SJCRH30 (cell line): ENCODE measurements around the gene THSD7A. TPM values are rescaled to one million over a fixed set of nuclear protein-coding genes. Genes with fewer than 3 reads are reported as not detected.

Experiments used
- DNase-seq, 2 experiments: peaks; one replicate each; pipeline ENCODE4 v3.0.0-alpha.2; 2015 to 2020
- H3K27ac ChIP-seq: fragments of 250-450 bp; sonication (Bioruptor Pico); 2 replicates; pipeline ENCODE4 v1.5.1; 2020; ENCODE audit warnings: mild to moderate bottlenecking, moderate library complexity
- H3K27me3 ChIP-seq: fragments of 250-450 bp; sonication (Bioruptor Pico); 2 replicates; pipeline ENCODE4 v1.5.1; 2020; ENCODE audit warnings: mild to moderate bottlenecking, moderate library complexity
- H3K36me3 ChIP-seq: fragments of 250-450 bp; sonication (Bioruptor Pico); 2 replicates; pipeline ENCODE4 v1.5.1; 2020; ENCODE audit warnings: mild to moderate bottlenecking, moderate library complexity
- H3K4me1 ChIP-seq: fragments of 250-450 bp; sonication (Bioruptor Pico); 2 replicates; pipeline ENCODE4 v1.5.1; 2020; ENCODE audit warnings: mild to moderate bottlenecking, moderate library complexity
- H3K4me3 ChIP-seq: fragments of 250-450 bp; sonication (Bioruptor Pico); 2 replicates; pipeline ENCODE4 v1.5.1; 2020; ENCODE audit warnings: mild to moderate bottlenecking, moderate library complexity
- H3K9me3 ChIP-seq: fragments of 250-450 bp; sonication (Bioruptor Pico); replicated peaks from 2 replicates; pipeline ENCODE4 v1.5.1; 2020; ENCODE audit warnings: mild to moderate bottlenecking, moderate library complexity
- total RNA-seq: library from RNA; depleted of rRNA; stranded (reverse); fragments of >200 nt; shearing (Covaris generic); gene quantifications from 2 replicates; pipeline ENCODE4 v1.2.3, GENCODE V29; 2014

THSD7A gene
- total RNA-seq, 1 experiment from 2014 or later, result 0.10 TPM

DNA sequence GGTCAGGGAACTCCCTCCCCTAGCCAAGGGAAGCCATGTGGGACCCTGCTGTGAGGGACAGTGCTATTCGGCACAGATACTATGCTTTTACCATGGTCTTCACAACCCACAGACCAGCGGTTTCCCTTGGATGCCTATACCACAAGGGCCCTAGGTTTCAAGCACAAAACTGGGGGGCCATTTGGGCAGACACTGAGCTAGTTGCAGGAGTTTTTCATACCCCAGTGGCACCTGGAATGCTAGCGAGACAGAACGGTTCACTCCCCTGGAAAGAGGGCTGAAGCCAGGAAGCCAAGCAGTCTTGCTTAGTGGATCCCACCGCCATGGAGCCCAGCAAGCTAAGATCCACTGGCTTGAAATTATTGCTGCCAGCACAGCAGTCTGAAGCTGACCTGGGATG is 156.8 kb downstream of the THSD7A start:
- Histone ChIP-seq H3K36me3 (no peaks in the 10 kb centered on the region), H3K27me3 (no peaks in the 10 kb centered on the region), H3K9me3 (peaks cover 4% of the 10 kb centered on the region; the same call in 1 of the 2 replicates), H3K4me1 (no peaks in the 10 kb centered on the region), H3K4me3 (no peak overlapping the region), H3K27ac (no peak overlapping the region)
- DNase-seq, result no peak

DNA sequence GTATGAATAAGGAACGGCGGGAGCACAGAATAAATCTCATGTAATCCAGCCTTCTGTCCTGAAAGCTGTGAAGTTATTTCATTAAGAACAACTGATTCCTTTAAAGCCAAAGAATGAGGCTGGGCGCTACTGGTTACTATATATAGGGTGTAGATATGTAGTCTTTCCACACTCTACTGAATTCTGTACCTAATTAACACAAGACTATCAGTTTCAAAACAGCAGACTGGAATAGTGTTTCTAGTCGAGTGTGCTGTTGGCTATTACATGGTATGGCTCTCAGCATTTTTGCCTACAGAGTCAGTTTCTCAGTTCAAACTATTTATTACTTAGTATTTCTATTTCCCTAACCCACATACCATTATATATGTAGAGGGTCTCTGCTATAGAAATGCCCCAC is 163.3 kb downstream of the THSD7A start:
- H3K4me1 ChIP-seq, result no peaks in the 10 kb centered on the region
- no peak overlapping the region for H3K27ac ChIP-seq
- H3K9me3 ChIP-seq, result no peaks in the 10 kb centered on the region
- H3K27me3 ChIP-seq, result no peaks in the 10 kb centered on the region
- no peak overlapping the region for H3K4me3 ChIP-seq
- DNase-seq, result no peak
- H3K36me3 ChIP-seq, result no peaks in the 10 kb centered on the region

GRCh38 chr7:11667810-11668185 is 164.2 kb downstream of the THSD7A start:
- no peak overlapping the region for H3K4me3 ChIP-seq
- no peaks in the 10 kb centered on the region for H3K4me1 ChIP-seq
- no peaks in the 10 kb centered on the region for H3K9me3 ChIP-seq
- H3K27ac ChIP-seq, result no peak overlapping the region
- no peak for DNase-seq
- no peaks in the 10 kb centered on the region for H3K36me3 ChIP-seq
- H3K27me3 ChIP-seq, result no peaks in the 10 kb centered on the region

- Histone ChIP-seq H3K9me3 (no peaks in the 10 kb centered on the region), H3K4me3 (no peak overlapping the region), H3K36me3 (no peaks in the 10 kb centered on the region), H3K27me3 (no peaks in the 10 kb centered on the region), H3K27ac (no peak overlapping the region), H3K4me1 (no peaks in the 10 kb centered on the region)
- no peak for DNase-seq
Observed at GRCh38 chr7:11667071-11667809, 164.8 kb downstream of the THSD7A start.

DNA sequence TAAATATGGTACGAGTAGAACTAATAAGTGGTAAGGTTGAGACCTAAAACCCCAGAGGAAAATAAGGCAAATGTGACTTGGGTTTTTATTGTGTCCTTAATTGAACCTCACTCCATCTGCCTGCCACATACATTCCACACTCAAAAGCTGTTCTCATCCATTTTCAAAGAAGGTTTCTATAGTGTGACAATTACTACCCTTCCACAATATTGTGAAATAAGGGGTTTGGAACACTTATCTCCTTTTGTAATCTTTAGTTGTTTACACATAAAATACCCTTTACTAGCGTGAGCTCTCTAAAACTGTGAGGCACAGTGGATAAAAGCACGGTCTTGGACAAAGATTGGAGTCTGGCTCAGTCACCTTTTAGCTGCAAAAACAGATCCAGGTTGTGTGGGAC is 166.6 kb downstream of the THSD7A start:
- Histone ChIP-seq H3K4me1 (no peaks in the 10 kb centered on the region), H3K4me3 (no peak overlapping the region), H3K27me3 (no peaks in the 10 kb centered on the region), H3K36me3 (no peaks in the 10 kb centered on the region), H3K9me3 (no peaks in the 10 kb centered on the region), H3K27ac (no peak overlapping the region)
- no peak for DNase-seq

DNA sequence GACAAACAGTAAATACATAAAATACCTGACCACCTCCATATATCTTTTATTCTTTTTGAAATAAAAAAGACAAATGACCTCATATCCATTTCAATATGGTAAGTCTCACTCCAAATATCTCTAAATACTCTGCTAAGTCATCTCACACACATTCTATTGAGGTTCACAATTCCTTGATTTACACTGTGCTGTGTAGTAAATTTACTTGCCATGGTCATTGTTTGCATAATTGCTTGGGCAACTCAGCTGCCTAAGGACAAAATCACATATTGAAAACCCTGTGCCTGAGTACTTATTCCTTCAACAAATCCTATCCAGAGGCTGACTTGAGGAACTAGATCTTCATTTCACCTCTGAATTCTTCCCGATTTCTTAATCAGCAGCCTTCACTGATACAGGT is 176.4 kb downstream of the THSD7A start:
- H3K27me3 ChIP-seq, result no peaks in the 10 kb centered on the region
- no peak for DNase-seq
- H3K36me3 ChIP-seq, result no peaks in the 10 kb centered on the region
- no peaks in the 10 kb centered on the region for H3K9me3 ChIP-seq
- no peak overlapping the region for H3K27ac ChIP-seq
- H3K4me1 ChIP-seq, result no peaks in the 10 kb centered on the region
- no peak overlapping the region for H3K4me3 ChIP-seq

DNA sequence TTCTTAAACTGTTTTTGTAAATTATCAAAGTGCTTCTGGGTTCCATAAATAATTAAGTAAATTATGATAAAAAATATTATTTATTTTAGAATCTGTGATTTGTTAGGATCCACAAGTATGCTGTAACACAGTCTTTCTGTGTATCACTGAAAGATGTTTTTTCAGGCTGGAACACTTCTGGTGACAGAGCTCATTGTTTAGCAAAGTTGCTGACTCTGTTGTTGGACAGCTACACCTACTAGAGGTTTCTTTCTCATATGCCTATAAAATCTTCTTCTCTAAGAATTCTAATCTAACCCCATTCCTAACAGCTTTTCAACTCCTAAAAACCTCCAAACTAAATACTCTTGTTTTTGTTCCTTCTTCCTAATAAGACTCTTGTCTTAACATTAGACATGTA is 176.8 kb downstream of the THSD7A start:
- no peaks in the 10 kb centered on the region for H3K9me3 ChIP-seq
- H3K27ac ChIP-seq, result no peak overlapping the region
- H3K4me1 ChIP-seq, result no peaks in the 10 kb centered on the region; the same call in 1 of the 2 replicates
- H3K27me3 ChIP-seq, result no peaks in the 10 kb centered on the region
- no peak for DNase-seq
- H3K36me3 ChIP-seq, result no peaks in the 10 kb centered on the region
- H3K4me3 ChIP-seq, result no peak overlapping the region

- H3K4me1 ChIP-seq, result peaks cover 5% of the 10 kb centered on the region; the same call in 1 of the 2 replicates
- no peaks in the 10 kb centered on the region for H3K9me3 ChIP-seq
- no peaks in the 10 kb centered on the region for H3K27me3 ChIP-seq
- H3K36me3 ChIP-seq, result no peaks in the 10 kb centered on the region
- DNase-seq, result no peak
- no peak overlapping the region for H3K4me3 ChIP-seq
- no peak overlapping the region for H3K27ac ChIP-seq
Observed at GRCh38 chr7:11650500-11650899, 181.5 kb downstream of the THSD7A start.

DNA sequence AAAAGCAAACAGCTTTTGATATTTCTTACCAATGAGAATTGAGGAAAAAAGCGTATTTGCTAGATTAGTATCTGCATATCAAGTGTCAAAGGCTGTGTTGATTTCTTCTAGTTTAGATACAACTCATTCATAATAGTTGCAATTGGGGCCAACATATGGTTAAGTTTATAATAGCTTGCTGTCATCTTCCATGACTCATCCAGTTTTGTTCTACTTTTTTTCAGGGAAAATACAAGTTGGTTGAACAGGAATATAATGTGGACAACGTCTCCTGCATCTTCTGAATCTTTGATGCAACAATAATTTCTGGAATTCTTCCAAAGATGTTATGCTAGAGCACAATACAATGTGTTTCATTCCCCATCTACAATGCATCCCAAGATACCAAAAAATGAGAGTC is 182.0 kb downstream of the THSD7A start:
- Histone ChIP-seq H3K4me1 (peaks cover 5% of the 10 kb centered on the region; the same call in 1 of the 2 replicates), H3K9me3 (no peaks in the 10 kb centered on the region), H3K4me3 (no peak overlapping the region), H3K27me3 (no peaks in the 10 kb centered on the region), H3K36me3 (no peaks in the 10 kb centered on the region), H3K27ac (no peak overlapping the region)
- DNase-seq, result no peak

GRCh38 chr7:11648980-11649379 is 183.0 kb downstream of the THSD7A start:
- Histone ChIP-seq H3K9me3 (no peaks in the 10 kb centered on the region), H3K27ac (no peak overlapping the region), H3K4me1 (peaks cover 5% of the 10 kb centered on the region; the same call in 1 of the 2 replicates), H3K27me3 (no peaks in the 10 kb centered on the region), H3K36me3 (no peaks in the 10 kb centered on the region), H3K4me3 (no peak overlapping the region)
- no peak for DNase-seq

GRCh38 chr7:11648101-11648500 is 183.9 kb downstream of the THSD7A start:
- H3K36me3 ChIP-seq, result no peaks in the 10 kb centered on the region
- H3K4me3 ChIP-seq, result no peak overlapping the region
- peak; percentile 17 to 42 for DNase-seq

GRCh38 chr7:11642841-11643240 is 189.2 kb downstream of the THSD7A start:
- peaks cover 1% of the 10 kb centered on the region; the same call in 1 of the 2 replicates for H3K4me1 ChIP-seq
- H3K9me3 ChIP-seq, result no peaks in the 10 kb centered on the region
- no peaks in the 10 kb centered on the region for H3K27me3 ChIP-seq
- no peak for DNase-seq
- no peak overlapping the region for H3K27ac ChIP-seq
- H3K4me3 ChIP-seq, result no peak overlapping the region
- no peaks in the 10 kb centered on the region for H3K36me3 ChIP-seq

More at GRCh38 chr7:11648101-11648500, 183.9 kb downstream of the THSD7A start:
- Histone ChIP-seq H3K4me1 (peaks cover 5% of the 10 kb centered on the region; the same call in 1 of the 2 replicates), H3K9me3 (no peaks in the 10 kb centered on the region), H3K27me3 (no peaks in the 10 kb centered on the region), H3K27ac (no peak overlapping the region)

DNA sequence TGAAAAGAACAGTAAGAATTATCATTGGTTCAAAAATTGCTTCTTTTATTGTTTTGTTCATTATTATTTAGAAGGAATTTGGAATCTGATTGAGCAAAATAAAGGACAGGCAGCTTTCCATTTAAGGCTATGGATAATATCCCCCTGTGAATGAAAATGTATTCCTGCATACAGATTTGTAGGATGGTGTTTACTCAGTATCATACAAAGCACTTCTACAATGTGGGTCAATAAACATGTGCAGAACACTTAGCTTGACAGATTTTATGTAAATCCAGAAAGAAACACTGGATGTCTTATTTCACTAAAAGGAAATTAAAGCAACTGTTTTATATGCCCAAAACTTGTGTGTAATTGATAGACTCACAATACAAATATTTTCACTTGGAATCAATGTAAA is 189.7 kb downstream of the THSD7A start:
- Histone ChIP-seq H3K4me1 (no peaks in the 10 kb centered on the region), H3K4me3 (no peak overlapping the region), H3K36me3 (no peaks in the 10 kb centered on the region), H3K27ac (no peak overlapping the region), H3K9me3 (no peaks in the 10 kb centered on the region), H3K27me3 (no peaks in the 10 kb centered on the region)
- DNase-seq, result no peak

DNA sequence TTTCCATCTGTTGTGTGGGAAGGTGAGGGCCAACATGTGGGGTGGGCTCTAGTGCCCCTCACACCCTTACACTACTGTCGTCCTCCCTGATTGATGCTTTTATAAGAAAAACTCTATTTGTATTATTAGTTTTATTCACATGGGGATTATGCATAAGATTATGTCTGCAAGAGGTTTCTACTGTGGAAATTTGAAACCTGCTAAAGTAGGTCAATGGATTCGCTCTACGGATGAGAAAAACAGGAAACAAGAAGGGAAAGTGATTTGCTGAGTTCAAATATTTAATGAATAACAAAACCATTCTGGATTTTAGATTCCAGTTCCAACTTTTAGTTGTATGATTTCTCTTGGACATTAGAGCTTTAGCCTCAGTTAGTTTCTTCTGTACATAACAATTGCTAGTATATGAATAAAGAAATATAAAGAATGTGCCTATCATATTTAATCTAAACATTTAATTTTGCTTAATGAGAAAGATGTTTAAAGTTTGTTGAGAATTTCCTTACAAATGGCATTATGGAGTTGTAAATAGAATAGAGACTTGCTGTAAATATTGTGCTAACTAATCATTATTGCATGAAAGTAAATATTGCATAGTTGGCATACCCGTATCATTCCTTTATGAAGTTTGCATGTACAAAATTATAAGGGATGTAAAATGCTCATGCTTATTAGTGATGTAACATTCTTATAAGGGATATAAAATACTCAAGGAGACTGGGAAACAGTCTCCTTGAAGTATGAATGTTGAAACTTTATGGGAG is 193.8 kb downstream of the THSD7A start:
- Histone ChIP-seq H3K27ac (no peak overlapping the region), H3K36me3 (no peaks in the 10 kb centered on the region), H3K4me3 (no peak overlapping the region), H3K4me1 (no peaks in the 10 kb centered on the region), H3K27me3 (no peaks in the 10 kb centered on the region), H3K9me3 (no peaks in the 10 kb centered on the region)
- DNase-seq, result peak in 1 of 2 experiments; percentile 16

DNA sequence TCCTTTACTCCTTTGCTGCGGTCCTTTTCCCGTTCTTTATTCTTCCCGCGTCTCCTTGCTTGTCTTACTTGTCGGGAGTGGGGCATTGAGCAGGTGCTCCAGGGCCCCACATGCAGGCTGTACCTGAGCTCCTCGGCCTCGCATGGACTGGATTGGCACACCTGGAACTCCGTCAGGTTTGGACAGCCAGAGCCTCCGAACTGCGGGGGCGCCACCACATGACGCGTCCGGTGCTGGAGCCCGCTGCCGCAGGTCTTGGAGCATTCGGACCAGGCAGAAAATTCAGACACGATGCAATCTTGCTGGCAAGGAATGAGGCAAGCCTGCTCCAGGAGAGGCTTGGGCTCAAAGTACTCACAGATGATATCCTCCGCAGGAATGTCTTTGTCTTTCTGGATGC is 195.7 kb downstream of the THSD7A start:
- no peak overlapping the region for H3K27ac ChIP-seq
- H3K27me3 ChIP-seq, result no peaks in the 10 kb centered on the region
- H3K4me1 ChIP-seq, result no peaks in the 10 kb centered on the region
- DNase-seq, result no peak
- H3K36me3 ChIP-seq, result no peaks in the 10 kb centered on the region
- H3K9me3 ChIP-seq, result no peaks in the 10 kb centered on the region
- H3K4me3 ChIP-seq, result no peak overlapping the region
